ENCODE data around the gene ELL2.

Gene ELL2

DNA sequence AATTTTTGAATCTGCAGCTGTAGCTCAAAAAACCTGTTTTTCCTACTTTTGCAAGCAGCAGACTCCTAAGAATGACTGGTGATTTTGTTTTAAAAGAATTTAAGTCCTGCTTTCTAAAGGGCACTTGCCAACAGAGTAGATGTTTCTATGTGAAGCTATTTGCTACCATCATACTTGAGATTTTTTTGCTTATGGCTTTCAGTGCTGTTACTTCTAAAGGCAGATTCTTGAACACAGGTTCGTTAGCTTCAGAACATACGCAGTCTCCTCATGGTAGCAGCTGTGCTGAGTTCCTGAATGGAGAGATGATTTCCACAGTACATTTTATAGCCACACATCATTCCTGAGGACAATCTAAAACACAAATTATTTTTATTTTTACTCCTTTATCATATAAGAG is 24.4 kb upstream of the ELL2 start:
- Histone ChIP-seq H3K27me3 (ENCODE audit: insufficient read depth, low read length, poor library complexity) (no peaks in the 10 kb centered on the region), H2BK120ac (ENCODE audit: low read depth, low read length) (no peak overlapping the region), H3K4me3 (ENCODE audit: low read length) (no peak overlapping the region), H3K56ac (ENCODE audit: low read length) (no peak overlapping the region), H3K18ac (ENCODE audit: low read length) (no peak overlapping the region), H4K8ac (ENCODE audit: low read depth, low read length) (no peak overlapping the region), H3K4me1 (ENCODE audit: control insufficient read depth, low read depth, low read length) (no peaks in the 10 kb centered on the region), H2BK15ac (replicated peaks; ENCODE audit: low read depth) (no peak overlapping the region), H3K79me1 (ENCODE audit: low read length) (no peaks in the 10 kb centered on the region), H3K4me2 (ENCODE audit: low read length) (no peak overlapping the region), H3K4ac (ENCODE audit: low read depth, low read length) (no peak overlapping the region), H2AK5ac (ENCODE audit: low read length) (no peak overlapping the region), H3K36me3 (ENCODE audit: control insufficient read depth, insufficient read depth, low read length) (no peaks in the 10 kb centered on the region), H3K9ac (ENCODE audit: low read length) (no peak overlapping the region), H3K79me2 (ENCODE audit: control insufficient read depth, insufficient read depth, low read length) (no peaks in the 10 kb centered on the region), H2BK5ac (ENCODE audit: low read length) (no peak overlapping the region), H3K23ac (ENCODE audit: low read length) (no peak overlapping the region), H3K27ac (ENCODE audit: low read depth, low read length) (no peak overlapping the region), H4K5ac (ENCODE audit: low read length) (no peak overlapping the region)
- no CpG with 5 or more reads among the region's 2 CpGs for WGBS (ENCODE audit: extremely low coverage, insufficient coverage, low lambda C conversion rate)
- no peak for DNase-seq

DNA sequence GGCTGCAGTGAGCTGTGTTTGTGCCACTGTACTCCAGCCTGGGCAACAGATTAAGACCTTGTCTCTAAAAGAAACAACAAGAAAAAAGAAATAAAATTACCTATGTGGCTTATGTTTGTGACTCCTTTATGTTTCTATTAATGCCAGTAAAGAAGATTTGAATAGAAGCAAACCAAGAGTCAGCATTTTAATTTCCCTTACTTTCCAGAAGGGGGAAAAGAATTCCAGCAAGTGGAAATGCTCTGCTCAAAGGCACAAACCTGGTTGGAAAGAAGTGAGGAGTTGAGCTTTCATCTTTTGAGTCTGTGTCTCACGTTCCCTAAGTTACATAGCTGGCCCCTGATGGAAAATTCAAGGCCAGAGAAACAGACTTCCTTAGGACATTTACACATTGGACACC is 23.6 kb upstream of the ELL2 start:
- no peak for DNase-seq
- Histone ChIP-seq H2BK120ac (ENCODE audit: low read depth, low read length) (no peak overlapping the region), H3K36me3 (ENCODE audit: control insufficient read depth, insufficient read depth, low read length) (no peaks in the 10 kb centered on the region), H3K4me3 (ENCODE audit: low read length) (no peak overlapping the region), H3K56ac (ENCODE audit: low read length) (no peak overlapping the region), H4K5ac (ENCODE audit: low read length) (no peak overlapping the region), H3K18ac (ENCODE audit: low read length) (no peak overlapping the region), H4K8ac (ENCODE audit: low read depth, low read length) (no peak overlapping the region), H3K23ac (ENCODE audit: low read length) (no peak overlapping the region), H3K9ac (ENCODE audit: low read length) (no peak overlapping the region), H3K79me1 (ENCODE audit: low read length) (no peaks in the 10 kb centered on the region), H3K4me1 (ENCODE audit: control insufficient read depth, low read depth, low read length) (no peaks in the 10 kb centered on the region), H2BK5ac (ENCODE audit: low read length) (no peak overlapping the region), H3K79me2 (ENCODE audit: control insufficient read depth, insufficient read depth, low read length) (no peaks in the 10 kb centered on the region), H3K27ac (ENCODE audit: low read depth, low read length) (no peak overlapping the region), H3K4ac (ENCODE audit: low read depth, low read length) (no peak overlapping the region), H3K4me2 (ENCODE audit: low read length) (no peak overlapping the region), H2BK15ac (replicated peaks; ENCODE audit: low read depth) (no peak overlapping the region), H3K27me3 (ENCODE audit: insufficient read depth, low read length, poor library complexity) (no peaks in the 10 kb centered on the region), H2AK5ac (ENCODE audit: low read length) (no peak overlapping the region)
- WGBS (ENCODE audit: extremely low coverage, insufficient coverage, low lambda C conversion rate) = no CpG with 5 or more reads among the region's 1 CpG

DNA sequence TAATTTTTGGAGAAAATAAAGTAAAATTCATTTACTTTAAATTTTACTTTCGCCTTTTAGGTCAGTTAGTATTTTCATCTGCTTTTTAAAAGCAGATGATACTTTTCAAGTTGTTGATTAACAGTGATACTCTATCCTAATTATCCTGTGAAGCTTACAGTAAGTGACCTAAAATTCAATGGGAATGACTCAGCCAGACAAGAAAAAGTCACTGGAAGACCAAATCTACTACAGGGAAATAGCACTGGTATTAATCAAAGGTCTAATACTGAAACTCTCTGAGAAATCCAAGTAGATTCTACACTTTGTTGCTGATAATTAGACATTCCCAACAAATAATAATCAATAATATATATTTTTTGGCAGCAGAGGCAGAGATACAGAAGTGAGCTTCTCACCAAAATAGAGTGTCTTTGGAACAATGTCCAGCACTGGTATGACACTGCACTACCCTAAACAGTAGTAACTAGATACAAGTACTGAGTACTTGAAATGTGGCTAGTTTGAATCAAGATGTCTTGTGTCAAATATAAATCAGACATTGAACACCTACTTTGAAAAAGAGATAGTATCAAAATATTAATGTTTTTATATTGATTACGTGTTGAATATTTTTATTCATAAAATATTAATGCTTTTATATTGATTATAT is 22.8 kb upstream of the ELL2 start:
- H3K56ac ChIP-seq (ENCODE audit: low read length) = no peak overlapping the region
- H3K79me1 ChIP-seq (ENCODE audit: low read length) = no peaks in the 10 kb centered on the region
- no peaks in the 10 kb centered on the region for H3K4me1 ChIP-seq (ENCODE audit: control insufficient read depth, low read depth, low read length)
- 100% methylated on average over 1 of the region's 2 CpGs for WGBS (ENCODE audit: extremely low coverage, insufficient coverage, low lambda C conversion rate)
- H3K4me2 ChIP-seq (ENCODE audit: low read length) = no peak overlapping the region
- no peak overlapping the region for H3K4ac ChIP-seq (ENCODE audit: low read depth, low read length)
- DNase-seq = no peak
- H2BK120ac ChIP-seq (ENCODE audit: low read depth, low read length) = no peak overlapping the region
- H3K4me3 ChIP-seq (ENCODE audit: low read length) = no peak overlapping the region
- H4K8ac ChIP-seq (ENCODE audit: low read depth, low read length) = no peak overlapping the region
- H3K27ac ChIP-seq (ENCODE audit: low read depth, low read length) = no peak overlapping the region
- no peaks in the 10 kb centered on the region for H3K27me3 ChIP-seq (ENCODE audit: insufficient read depth, low read length, poor library complexity)
- no peaks in the 10 kb centered on the region for H3K79me2 ChIP-seq (ENCODE audit: control insufficient read depth, insufficient read depth, low read length)
- H3K36me3 ChIP-seq (ENCODE audit: control insufficient read depth, insufficient read depth, low read length) = no peaks in the 10 kb centered on the region
- H3K23ac ChIP-seq (ENCODE audit: low read length) = no peak overlapping the region
- H4K5ac ChIP-seq (ENCODE audit: low read length) = no peak overlapping the region
- H3K9ac ChIP-seq (ENCODE audit: low read length) = no peak overlapping the region
- no peak overlapping the region for H2BK5ac ChIP-seq (ENCODE audit: low read length)
- H2AK5ac ChIP-seq (ENCODE audit: low read length) = no peak overlapping the region
- no peak overlapping the region for H2BK15ac ChIP-seq (replicated peaks; ENCODE audit: low read depth)
- H3K18ac ChIP-seq (ENCODE audit: low read length) = no peak overlapping the region

DNA sequence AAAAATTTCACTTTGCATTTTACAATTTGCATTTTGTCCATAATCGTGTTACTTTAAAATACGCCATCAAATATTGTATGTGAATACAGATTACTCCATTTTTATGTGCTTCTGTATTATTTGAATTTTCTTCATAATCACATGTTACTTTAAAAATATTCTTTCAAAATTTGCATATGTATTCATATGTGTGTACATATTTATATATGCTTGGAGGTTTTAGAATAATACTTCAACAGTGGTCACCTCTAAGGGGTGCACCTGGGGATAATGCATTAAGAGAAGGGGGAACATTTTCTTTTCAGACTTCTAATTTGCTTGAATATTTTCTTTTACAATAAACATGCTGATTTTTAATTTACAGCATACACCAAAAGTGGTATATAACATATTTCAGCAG is 21.9 kb upstream of the ELL2 start:
- no peak overlapping the region for H3K56ac ChIP-seq (ENCODE audit: low read length)
- no peaks in the 10 kb centered on the region for H3K36me3 ChIP-seq (ENCODE audit: control insufficient read depth, insufficient read depth, low read length)
- no peak for DNase-seq
- no peak overlapping the region for H2AK5ac ChIP-seq (ENCODE audit: low read length)
- no peaks in the 10 kb centered on the region for H3K27me3 ChIP-seq (ENCODE audit: insufficient read depth, low read length, poor library complexity)
- H3K4ac ChIP-seq (ENCODE audit: low read depth, low read length) = no peak overlapping the region
- no peak overlapping the region for H2BK5ac ChIP-seq (ENCODE audit: low read length)
- H3K4me1 ChIP-seq (ENCODE audit: control insufficient read depth, low read depth, low read length) = no peaks in the 10 kb centered on the region
- no peak overlapping the region for H4K8ac ChIP-seq (ENCODE audit: low read depth, low read length)
- no peak overlapping the region for H3K27ac ChIP-seq (ENCODE audit: low read depth, low read length)
- no CpG with 5 or more reads among the region's 2 CpGs for WGBS (ENCODE audit: extremely low coverage, insufficient coverage, low lambda C conversion rate)
- no peak overlapping the region for H2BK15ac ChIP-seq (replicated peaks; ENCODE audit: low read depth)
- no peaks in the 10 kb centered on the region for H3K79me1 ChIP-seq (ENCODE audit: low read length)
- H3K4me3 ChIP-seq (ENCODE audit: low read length) = no peak overlapping the region
- no peak overlapping the region for H3K23ac ChIP-seq (ENCODE audit: low read length)
- no peak overlapping the region for H3K4me2 ChIP-seq (ENCODE audit: low read length)
- H3K18ac ChIP-seq (ENCODE audit: low read length) = no peak overlapping the region
- H3K79me2 ChIP-seq (ENCODE audit: control insufficient read depth, insufficient read depth, low read length) = no peaks in the 10 kb centered on the region
- no peak overlapping the region for H2BK120ac ChIP-seq (ENCODE audit: low read depth, low read length)
- no peak overlapping the region for H3K9ac ChIP-seq (ENCODE audit: low read length)
- H4K5ac ChIP-seq (ENCODE audit: low read length) = no peak overlapping the region

DNA sequence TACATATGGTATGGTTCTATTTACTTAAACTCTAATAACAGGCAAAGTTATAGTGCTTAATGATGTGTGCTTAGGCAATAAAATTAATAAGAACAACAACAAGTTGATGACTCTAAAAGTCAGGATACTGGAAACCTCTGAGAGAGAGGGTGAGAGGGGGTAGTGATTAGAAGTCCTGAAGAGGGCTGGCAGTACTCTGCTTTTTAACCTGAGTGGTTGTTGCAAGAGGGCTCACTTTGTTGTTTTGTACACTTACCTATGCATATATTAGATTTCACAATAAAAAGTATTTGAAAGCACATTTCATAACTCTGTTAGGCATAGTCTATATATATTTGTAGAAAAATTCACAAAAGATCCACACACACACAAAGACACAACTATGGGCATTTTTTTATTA is 21.4 kb upstream of the ELL2 start:
- H2BK5ac ChIP-seq (ENCODE audit: low read length) = no peak overlapping the region
- H3K9ac ChIP-seq (ENCODE audit: low read length) = no peak overlapping the region
- H3K18ac ChIP-seq (ENCODE audit: low read length) = no peak overlapping the region
- no peak overlapping the region for H4K8ac ChIP-seq (ENCODE audit: low read depth, low read length)
- no peak overlapping the region for H3K4me2 ChIP-seq (ENCODE audit: low read length)
- no peak overlapping the region for H4K5ac ChIP-seq (ENCODE audit: low read length)
- no peak overlapping the region for H2AK5ac ChIP-seq (ENCODE audit: low read length)
- H3K79me2 ChIP-seq (ENCODE audit: control insufficient read depth, insufficient read depth, low read length) = no peaks in the 10 kb centered on the region
- no peak overlapping the region for H2BK15ac ChIP-seq (replicated peaks; ENCODE audit: low read depth)
- H3K27ac ChIP-seq (ENCODE audit: low read depth, low read length) = no peak overlapping the region
- no peaks in the 10 kb centered on the region for H3K36me3 ChIP-seq (ENCODE audit: control insufficient read depth, insufficient read depth, low read length)
- DNase-seq = no peak
- H3K4ac ChIP-seq (ENCODE audit: low read depth, low read length) = no peak overlapping the region
- H3K79me1 ChIP-seq (ENCODE audit: low read length) = no peaks in the 10 kb centered on the region
- H3K56ac ChIP-seq (ENCODE audit: low read length) = no peak overlapping the region
- H3K4me3 ChIP-seq (ENCODE audit: low read length) = no peak overlapping the region
- no peaks in the 10 kb centered on the region for H3K4me1 ChIP-seq (ENCODE audit: control insufficient read depth, low read depth, low read length)
- H3K23ac ChIP-seq (ENCODE audit: low read length) = no peak overlapping the region
- no peak overlapping the region for H2BK120ac ChIP-seq (ENCODE audit: low read depth, low read length)
- no peaks in the 10 kb centered on the region for H3K27me3 ChIP-seq (ENCODE audit: insufficient read depth, low read length, poor library complexity)

DNA sequence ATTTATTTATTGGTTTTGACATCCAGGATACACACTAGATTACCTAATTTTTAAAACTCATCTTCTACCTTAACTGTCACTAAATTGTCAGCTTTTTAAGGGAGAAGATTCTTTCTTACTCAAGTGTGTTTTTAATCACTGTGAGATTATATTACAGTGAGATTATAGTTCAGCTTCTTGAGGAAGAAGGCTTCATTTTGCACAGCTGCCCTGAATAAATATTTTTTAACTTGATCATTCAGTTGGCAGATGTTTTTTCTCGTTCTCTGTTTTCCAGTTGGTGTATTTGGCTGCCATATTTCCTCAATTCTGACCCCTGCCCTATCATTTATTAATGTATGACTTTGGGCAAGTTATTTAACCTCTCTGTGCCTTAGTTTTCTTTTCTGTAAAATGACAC is 15.0 kb upstream of the ELL2 start:
- no peak for DNase-seq
- H3K27ac ChIP-seq (ENCODE audit: low read depth, low read length) = no peak overlapping the region
- H3K4me3 ChIP-seq (ENCODE audit: low read length) = no peak overlapping the region
- H2BK15ac ChIP-seq (replicated peaks; ENCODE audit: low read depth) = no peak overlapping the region
- H2AK5ac ChIP-seq (ENCODE audit: low read length) = no peak overlapping the region
- H3K56ac ChIP-seq (ENCODE audit: low read length) = no peak overlapping the region
- H4K8ac ChIP-seq (ENCODE audit: low read depth, low read length) = no peak overlapping the region
- no peaks in the 10 kb centered on the region for H3K27me3 ChIP-seq (ENCODE audit: insufficient read depth, low read length, poor library complexity)
- no peaks in the 10 kb centered on the region for H3K4me1 ChIP-seq (ENCODE audit: control insufficient read depth, low read depth, low read length)
- H3K9ac ChIP-seq (ENCODE audit: low read length) = no peak overlapping the region
- H4K5ac ChIP-seq (ENCODE audit: low read length) = no peak overlapping the region
- H3K4me2 ChIP-seq (ENCODE audit: low read length) = no peak overlapping the region
- H3K18ac ChIP-seq (ENCODE audit: low read length) = no peak overlapping the region
- H3K79me1 ChIP-seq (ENCODE audit: low read length) = no peaks in the 10 kb centered on the region
- no peak overlapping the region for H3K23ac ChIP-seq (ENCODE audit: low read length)
- H3K4ac ChIP-seq (ENCODE audit: low read depth, low read length) = no peak overlapping the region
- no peaks in the 10 kb centered on the region for H3K36me3 ChIP-seq (ENCODE audit: control insufficient read depth, insufficient read depth, low read length)
- no peaks in the 10 kb centered on the region for H3K79me2 ChIP-seq (ENCODE audit: control insufficient read depth, insufficient read depth, low read length)
- H2BK120ac ChIP-seq (ENCODE audit: low read depth, low read length) = no peak overlapping the region
- no CpG with 5 or more reads among the region's 1 CpG for WGBS (ENCODE audit: extremely low coverage, insufficient coverage, low lambda C conversion rate)
- H2BK5ac ChIP-seq (ENCODE audit: low read length) = no peak overlapping the region
